OCI-LY7 (cell line): ENCODE data around the gene MAN1B1. TPM values are rescaled to one million over a fixed set of nuclear protein-coding genes. Genes with fewer than 3 reads are reported as not detected.

Source experiments
- BruUV-seq: library from RNA; stranded (reverse); fragments of 400-500 nt; replicated peaks from 2 replicates; lab custom pipeline; 2021; lab: Mats Ljungman, UMichigan
- CTCF ChIA-PET: fragments of 300-600 bp; sonication (Branson Sonifier 250); formaldehyde crosslinking; loops from one replicate; lab custom pipeline; 2022; ENCODE audit warnings: antibody characterized with exemption; ENCODE audit not compliant: unreplicated experiment; lab: Charles Lee
- POLR2A ChIA-PET: fragments of 300-600 bp; sonication (Branson Sonifier 250); formaldehyde crosslinking; loops from one replicate; lab custom pipeline; 2022; ENCODE audit warnings: antibody characterized with exemption; lab: Charles Lee
- DNase-seq: peaks from one replicate; pipeline ENCODE4 v3.0.0-alpha.2; 2015; ENCODE audit warnings: low spot score
- H2AFZ ChIP-seq: fragments of 200-600 bp; sonication (generic), shearing (Covaris generic); 2 replicates; pipeline ENCODE4 v1.6.1; 2014; ENCODE audit warnings: mild to moderate bottlenecking, antibody characterized with exemption, low read length, moderate library complexity
- H3K27ac ChIP-seq: fragments of 200-600 bp; sonication (generic); 2 replicates; pipeline ENCODE4 v1.5.1; 2014; ENCODE audit warnings: mixed run types, low read depth, mild to moderate bottlenecking, moderate library complexity, low read length, inconsistent platforms; ENCODE audit not compliant: poor library complexity, severe bottlenecking
- H3K36me3 ChIP-seq: fragments of 200-600 bp; sonication (generic); 2 replicates; pipeline ENCODE4 v1.6.1; 2014; ENCODE audit warnings: mild to moderate bottlenecking, antibody characterized with exemption, low read length, moderate library complexity, mixed read lengths; ENCODE audit not compliant: insufficient read depth
- H3K4me1 ChIP-seq: fragments of 200-600 bp; sonication (generic); 2 replicates; pipeline ENCODE4 v1.5.1; 2014; ENCODE audit warnings: mild to moderate bottlenecking, low read length; ENCODE audit not compliant: insufficient read depth, poor library complexity, severe bottlenecking
- H3K4me2 ChIP-seq: fragments of 200-600 bp; sonication (generic); 2 replicates; pipeline ENCODE4 v1.6.1; 2014; ENCODE audit warnings: mild to moderate bottlenecking, low read length
- H3K4me3 ChIP-seq: fragments of 200-600 bp; sonication (generic); 2 replicates; pipeline ENCODE4 v1.5.1; 2014; ENCODE audit warnings: mild to moderate bottlenecking, low read depth, low read length; ENCODE audit not compliant: poor library complexity, severe bottlenecking
- H3K79me2 ChIP-seq: fragments of 200-600 bp; sonication (generic); 2 replicates; pipeline ENCODE4 v1.6.1; 2016; ENCODE audit warnings: low read depth, mild to moderate bottlenecking, low read length, moderate library complexity, mixed read lengths; ENCODE audit not compliant: insufficient read depth
- H3K9me2 ChIP-seq: fragments of 200-600 bp; sonication (generic); 2 replicates; pipeline ENCODE4 v1.6.1; 2016; ENCODE audit warnings: mild to moderate bottlenecking, low read length, mixed read lengths; ENCODE audit not compliant: insufficient read depth
- H3K9me3 ChIP-seq: fragments of 200-600 bp; sonication (generic); 2 replicates; pipeline ENCODE4 v1.6.1; 2014; ENCODE audit warnings: mild to moderate bottlenecking, mixed run types, low read length, mixed read lengths
- H4K20me1 ChIP-seq: fragments of 200-600 bp; sonication (generic); 2 replicates; pipeline ENCODE4 v1.6.1; 2014; ENCODE audit warnings: mild to moderate bottlenecking, antibody characterized with exemption, low read length, moderate library complexity, mixed read lengths; ENCODE audit not compliant: insufficient read depth
- EZH2phosphoT487 ChIP-seq: fragments of 200-600 bp; sonication (generic); IDR thresholded peaks from 2 replicates; pipeline ENCODE4 v1.6.1; 2018; ENCODE audit warnings: low read depth, borderline replicate concordance, mild to moderate bottlenecking, mixed run types, antibody characterized with exemption, low read length, moderate library complexity, mixed read lengths
- intact Hi-C: fragments of 100-400 bp; cut with micrococcal nuclease; formaldehyde crosslinking; loops from one replicate; pipeline ENCODE4 v1.10.0; 2022; ENCODE audit not compliant: unreplicated experiment
- total RNA-seq, 2 experiments: library from RNA; depleted of rRNA in 1 of 2; stranded (reverse); fragments of >200 nt in 1 of 2; shearing (Covaris generic) in 1 of 2; gene quantifications; 2 replicates each; pipeline ENCODE4 v1.2.3, GENCODE V29; 2014 to 2022
- TF ChIP-seq, protein P1 (sequence below): fragments of 200-600 bp; sonication (generic); conservative IDR thresholded peaks from 2 replicates; pipeline ENCODE4 v1.5.1; 2014; ENCODE audit warnings: mild to moderate bottlenecking, antibody characterized with exemption, low read length, moderate library complexity, mixed read lengths

Gene MAN1B1
- total RNA-seq, 2 experiments from 2014 or later = 32.7 to 43.4 TPM

- H3K36me3 ChIP-seq = no peaks in the 10 kb centered on the region
- no peak overlapping the region for H3K27ac ChIP-seq
- H4K20me1 ChIP-seq = no peaks in the 10 kb centered on the region
- no peaks in the 10 kb centered on the region for H3K9me2 ChIP-seq
- no peak overlapping the region for H3K4me3 ChIP-seq
- intact Hi-C loops = no loop called here
- POLR2A ChIA-PET = no interaction called here
- H3K4me1 ChIP-seq = no peaks in the 10 kb centered on the region
- TF ChIP-seq, protein P1, sequence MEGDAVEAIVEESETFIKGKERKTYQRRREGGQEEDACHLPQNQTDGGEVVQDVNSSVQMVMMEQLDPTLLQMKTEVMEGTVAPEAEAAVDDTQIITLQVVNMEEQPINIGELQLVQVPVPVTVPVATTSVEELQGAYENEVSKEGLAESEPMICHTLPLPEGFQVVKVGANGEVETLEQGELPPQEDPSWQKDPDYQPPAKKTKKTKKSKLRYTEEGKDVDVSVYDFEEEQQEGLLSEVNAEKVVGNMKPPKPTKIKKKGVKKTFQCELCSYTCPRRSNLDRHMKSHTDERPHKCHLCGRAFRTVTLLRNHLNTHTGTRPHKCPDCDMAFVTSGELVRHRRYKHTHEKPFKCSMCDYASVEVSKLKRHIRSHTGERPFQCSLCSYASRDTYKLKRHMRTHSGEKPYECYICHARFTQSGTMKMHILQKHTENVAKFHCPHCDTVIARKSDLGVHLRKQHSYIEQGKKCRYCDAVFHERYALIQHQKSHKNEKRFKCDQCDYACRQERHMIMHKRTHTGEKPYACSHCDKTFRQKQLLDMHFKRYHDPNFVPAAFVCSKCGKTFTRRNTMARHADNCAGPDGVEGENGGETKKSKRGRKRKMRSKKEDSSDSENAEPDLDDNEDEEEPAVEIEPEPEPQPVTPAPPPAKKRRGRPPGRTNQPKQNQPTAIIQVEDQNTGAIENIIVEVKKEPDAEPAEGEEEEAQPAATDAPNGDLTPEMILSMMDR = no peak
- no peak for TF ChIP-seq EZH2phosphoT487
- no TSS peak for BruUV-seq
- DNase-seq = no peak
- CTCF ChIA-PET = interaction anchor here (0.6 kb wide), 1 partner anchor 18 kb away, joined by 4 read pairs; no protein-coding TSS in a partner anchor
- no peak overlapping the region for H2AFZ ChIP-seq
- H3K4me2 ChIP-seq = no peak overlapping the region
- H3K9me3 ChIP-seq = no peaks in the 10 kb centered on the region
- no peaks in the 10 kb centered on the region for H3K79me2 ChIP-seq
Measured at GRCh38 chr9:137056739-137057415, 29.9 kb upstream of the MAN1B1 start.

DNA sequence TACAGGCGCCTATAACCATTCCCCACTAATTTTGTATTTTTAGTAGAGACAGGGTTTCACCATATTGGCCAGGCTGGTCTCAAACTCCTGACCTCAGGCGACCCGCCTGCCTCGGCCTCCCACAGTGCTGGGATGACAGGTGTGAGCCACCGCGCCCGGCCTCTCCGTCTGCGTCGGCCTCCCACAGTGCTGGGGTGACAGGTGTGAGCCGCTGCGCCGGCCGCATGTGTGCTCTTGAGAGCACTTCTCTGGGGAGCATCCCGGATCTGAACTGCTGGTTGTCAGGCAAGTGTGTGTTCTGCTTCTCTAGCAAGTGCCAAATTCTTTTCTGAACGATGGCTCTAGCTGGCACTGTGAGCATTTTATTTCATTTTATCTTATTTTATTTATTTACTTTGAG lies 29.2 kb upstream of the MAN1B1 start:
- no TSS peak for BruUV-seq
- ChIA-PET CTCF (no interaction called here), POLR2A (no interaction called here)
- no peaks in the 10 kb centered on the region for H3K36me3 ChIP-seq
- H3K27ac ChIP-seq = no peak overlapping the region
- H3K4me2 ChIP-seq = no peak overlapping the region
- no peak overlapping the region for H2AFZ ChIP-seq
- no peaks in the 10 kb centered on the region for H3K9me2 ChIP-seq
- no peaks in the 10 kb centered on the region for H3K79me2 ChIP-seq
- no peak for TF ChIP-seq EZH2phosphoT487
- TF ChIP-seq, protein P1 = no peak
- no peak for DNase-seq
- intact Hi-C loops = no loop called here
- no peaks in the 10 kb centered on the region for H3K9me3 ChIP-seq
- no peak overlapping the region for H3K4me3 ChIP-seq
- no peaks in the 10 kb centered on the region for H4K20me1 ChIP-seq
- H3K4me1 ChIP-seq = no peaks in the 10 kb centered on the region

GRCh38 chr9:137058521-137059234 lies 28.1 kb upstream of the MAN1B1 start:
- intact Hi-C loops = no loop called here
- Histone ChIP-seq H3K4me2 (no peak overlapping the region), H4K20me1 (no peaks in the 10 kb centered on the region), H3K36me3 (peaks cover 5% of the 10 kb centered on the region; the same call in 1 of the 2 replicates), H2AFZ (no peak overlapping the region), H3K79me2 (no peaks in the 10 kb centered on the region), H3K4me1 (no peaks in the 10 kb centered on the region), H3K9me2 (no peaks in the 10 kb centered on the region), H3K4me3 (no peak overlapping the region), H3K9me3 (no peaks in the 10 kb centered on the region), H3K27ac (no peak overlapping the region)
- DNase-seq = no peak
- POLR2A ChIA-PET = no interaction called here
- TF ChIP-seq EZH2phosphoT487 = no peak
- TF ChIP-seq, protein P1 = no peak
- CTCF ChIA-PET = interaction anchor here (0.5 kb wide), 1 partner anchor 64 kb away, joined by 3 read pairs; no protein-coding TSS in a partner anchor
- no TSS peak for BruUV-seq
